Neural cell (in vitro differentiated cells): ENCODE results near the gene NLRC3. TPM values are rescaled to one million over a fixed set of nuclear protein-coding genes. Genes with fewer than 3 reads are reported as not detected.

Experiments used
- H2AFZ ChIP-seq: fragments of 200-600, 300-800 bp; sonication (generic), shearing (Covaris generic); 2 replicates; pipeline ENCODE4 v1.6.0; 2014; ENCODE audit warnings: low read depth, mild to moderate bottlenecking, antibody characterized with exemption, low read length, moderate library complexity
- H3F3A ChIP-seq: fragments of 200-600 bp; shearing (Covaris generic); 2 replicates; pipeline ENCODE4 v1.6.1; 2016; ENCODE audit warnings: mild to moderate bottlenecking, moderate library complexity, mixed read lengths, antibody characterized with exemption, low read length; ENCODE audit not compliant: insufficient read depth, poor library complexity, severe bottlenecking
- H3K27ac ChIP-seq: fragments of 200-600, 300-800 bp; sonication (generic), shearing (Covaris generic); 2 replicates; pipeline ENCODE4 v1.5.1; 2014; ENCODE audit warnings: mild to moderate bottlenecking, low read length, moderate library complexity
- H3K27me3 ChIP-seq: fragments of 300-800, 200-600 bp; sonication (generic), shearing (Covaris generic); 2 replicates; pipeline ENCODE4 v1.6.0; 2014; ENCODE audit warnings: mild to moderate bottlenecking, low read depth, low read length, moderate library complexity; ENCODE audit not compliant: insufficient read depth
- H3K36me3 ChIP-seq: fragments of 300-800, 200-600 bp; sonication (generic), shearing (Covaris generic); 2 replicates; pipeline ENCODE4 v1.5.1; 2014; ENCODE audit warnings: mild to moderate bottlenecking, antibody characterized with exemption, low read length, moderate library complexity; ENCODE audit not compliant: insufficient read depth
- H3K4me2 ChIP-seq: fragments of 300-800, 200-600 bp; sonication (generic), shearing (Covaris generic); 2 replicates; pipeline ENCODE4 v1.6.0; 2014; ENCODE audit warnings: mild to moderate bottlenecking, low read length
- H3K4me3 ChIP-seq: fragments of 300-800, 200-600 bp; sonication (generic), shearing (Covaris generic); 2 replicates; pipeline ENCODE4 v1.5.1; 2014; ENCODE audit warnings: mild to moderate bottlenecking, low read length, moderate library complexity
- H3K79me2 ChIP-seq: fragments of 200-600 bp; shearing (Covaris generic); replicated peaks from 2 replicates; pipeline ENCODE4 v1.6.0; 2014; ENCODE audit warnings: mild to moderate bottlenecking, low read length, moderate library complexity; ENCODE audit not compliant: insufficient read depth
- H3K9ac ChIP-seq: fragments of 300-800, 200-600 bp; sonication (generic), shearing (Covaris generic); 2 replicates; pipeline ENCODE4 v1.6.1; 2016; ENCODE audit warnings: mild to moderate bottlenecking, low read length, mixed read lengths
- H3K9me2 ChIP-seq: fragments of 200-600 bp; shearing (Covaris generic); 2 replicates; pipeline ENCODE4 v1.6.1; 2016; ENCODE audit warnings: mild to moderate bottlenecking, low read length, mixed read lengths; ENCODE audit not compliant: insufficient read depth
- H3K9me3 ChIP-seq: fragments of 200-600, 300-800 bp; sonication (generic), shearing (Covaris generic); 2 replicates; pipeline ENCODE4 v1.6.1; 2016; ENCODE audit warnings: mild to moderate bottlenecking, mixed run types, low read length, moderate library complexity, mixed read lengths
- H4K20me1 ChIP-seq: fragments of 200-600 bp; shearing (Covaris generic); 2 replicates; pipeline ENCODE4 v1.6.1; 2016; ENCODE audit warnings: mild to moderate bottlenecking, mixed run types; ENCODE audit not compliant: insufficient read depth
- CTCF ChIP-seq: fragments of 450-650 bp; IDR thresholded peaks from 2 replicates; pipeline ENCODE4 v1.5.1; 2014; ENCODE audit warnings: antibody characterized with exemption, mild to moderate bottlenecking, moderate library complexity; ENCODE audit not compliant: poor library complexity, severe bottlenecking
- EP300 ChIP-seq: fragments of 450-650 bp; conservative IDR thresholded peaks from 2 replicates; pipeline ENCODE4 v1.6.1; 2014; ENCODE audit warnings: antibody characterized with exemption, mild to moderate bottlenecking, moderate library complexity; ENCODE audit not compliant: poor library complexity, severe bottlenecking
- EZH2 ChIP-seq: fragments of 200-600, 300-800 bp; shearing (Covaris generic), sonication (generic); IDR thresholded peaks from 2 replicates; pipeline ENCODE4 v1.6.1; 2014; ENCODE audit warnings: antibody characterized with exemption, low read length, borderline replicate concordance, mild to moderate bottlenecking; ENCODE audit not compliant: insufficient read depth, poor library complexity, severe bottlenecking
- MXI1 ChIP-seq: fragments of 450-650 bp; conservative IDR thresholded peaks from 2 replicates; pipeline ENCODE4 v1.6.1; 2014; ENCODE audit warnings: antibody characterized with exemption, mild to moderate bottlenecking; ENCODE audit not compliant: poor library complexity, severe bottlenecking
- POLR2AphosphoS5 ChIP-seq: IDR thresholded peaks from 2 replicates; pipeline ENCODE4 v1.6.1; 2012
- RAD21 ChIP-seq: fragments of 450-650 bp; conservative IDR thresholded peaks from 2 replicates; pipeline ENCODE4 v1.6.1; 2014; ENCODE audit warnings: antibody characterized with exemption, mild to moderate bottlenecking, moderate library complexity
- REST ChIP-seq: IDR thresholded peaks from 2 replicates; pipeline ENCODE4 v1.6.1; 2012; ENCODE audit warnings: borderline replicate concordance
- SMC3 ChIP-seq: fragments of 450-650 bp; conservative IDR thresholded peaks from 2 replicates; pipeline ENCODE4 v1.6.1; 2014; ENCODE audit warnings: antibody characterized with exemption, mild to moderate bottlenecking, moderate library complexity; ENCODE audit not compliant: poor library complexity
- TAF1 ChIP-seq: IDR thresholded peaks from 2 replicates; pipeline ENCODE4 v1.6.1; 2012; ENCODE audit warnings: low read depth
- polyA plus RNA-seq: library from polyadenylated mRNA; depleted of rRNA; stranded (reverse); fragments of >200 nt; gene quantifications from 2 replicates; pipeline ENCODE4 v1.2.3, GENCODE V29; 2014

Gene NLRC3
- polyA plus RNA-seq, 1 donor from 2014 or later, result 0.57 TPM

DNA sequence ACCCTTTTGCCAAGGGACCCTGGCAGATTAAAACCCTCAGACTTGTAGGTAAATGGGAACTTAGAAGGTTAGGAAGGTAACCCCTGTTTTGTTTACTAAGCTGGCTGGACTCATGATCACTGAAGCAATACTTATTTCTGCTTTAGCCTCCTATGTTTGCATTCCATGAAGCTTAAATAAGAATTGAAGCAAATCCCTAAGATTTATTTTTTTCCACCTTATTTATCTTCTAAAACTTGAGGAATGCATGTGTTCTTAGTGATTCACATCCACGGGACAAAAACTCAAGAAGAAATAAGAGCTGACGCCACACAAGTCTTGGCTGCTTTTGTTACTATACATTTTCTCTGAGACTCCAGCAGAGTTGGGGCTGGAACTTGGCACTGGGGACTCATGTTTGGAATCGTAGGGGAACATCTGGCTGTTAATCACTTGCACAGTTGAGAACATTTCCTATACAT is 40.9 kb downstream of the NLRC3 start:
- H3K79me2 ChIP-seq, result no peaks in the 10 kb centered on the region

DNA sequence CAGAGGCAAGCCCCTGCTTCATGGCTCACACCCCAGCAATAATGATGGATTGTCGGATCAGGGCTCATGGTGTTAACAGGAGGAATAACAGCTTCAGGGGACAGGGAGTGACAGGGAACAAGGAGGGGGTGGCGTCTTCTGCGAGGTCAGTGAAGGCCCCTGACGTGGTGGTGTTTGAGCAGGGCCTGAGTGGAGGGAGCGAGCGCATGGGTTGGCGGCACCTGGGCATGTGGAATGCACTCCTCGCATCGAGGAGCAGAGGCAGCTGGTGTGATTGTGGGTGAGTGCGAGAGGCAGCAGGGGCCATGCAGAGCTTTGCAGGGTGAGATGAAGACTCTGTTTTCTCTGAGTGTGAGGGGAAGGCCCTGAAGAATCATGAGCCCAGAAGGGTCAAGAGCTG is 43.1 kb downstream of the NLRC3 start:
- H4K20me1 ChIP-seq, result no peaks in the 10 kb centered on the region
- H3K79me2 ChIP-seq, result no peaks in the 10 kb centered on the region
- H3K36me3 ChIP-seq, result no peaks in the 10 kb centered on the region
- no peak overlapping the region for H3K27ac ChIP-seq
- no peak overlapping the region for H3K4me2 ChIP-seq
- H3K9me2 ChIP-seq, result no peaks in the 10 kb centered on the region
- no peaks in the 10 kb centered on the region for H3F3A ChIP-seq
- no peak overlapping the region for H3K9ac ChIP-seq
- H2AFZ ChIP-seq, result no peak overlapping the region
- no peak overlapping the region for H3K4me3 ChIP-seq
- H3K27me3 ChIP-seq, result no peaks in the 10 kb centered on the region
- no peaks in the 10 kb centered on the region for H3K9me3 ChIP-seq
- no peak for TF ChIP-seq REST
- TF ChIP-seq CTCF, result no peak
- no peak for TF ChIP-seq RAD21
- no peak for TF ChIP-seq POLR2AphosphoS5
- no peak for TF ChIP-seq TAF1
- no peak for TF ChIP-seq SMC3
- no peak for TF ChIP-seq MXI1

More for the DNA sequence above, 40.9 kb downstream of the NLRC3 start:
- Histone ChIP-seq H3K9ac (no peak overlapping the region), H2AFZ (no peak overlapping the region), H3K36me3 (no peaks in the 10 kb centered on the region), H4K20me1 (no peaks in the 10 kb centered on the region), H3K4me2 (no peak overlapping the region), H3F3A (no peaks in the 10 kb centered on the region), H3K27ac (no peak overlapping the region), H3K4me3 (no peak overlapping the region), H3K9me3 (no peaks in the 10 kb centered on the region), H3K27me3 (no peaks in the 10 kb centered on the region), H3K9me2 (no peaks in the 10 kb centered on the region)
- TF ChIP-seq EP300, result no peak
- TF ChIP-seq REST, result no peak
- no peak for TF ChIP-seq TAF1
- TF ChIP-seq SMC3, result no peak
- no peak for TF ChIP-seq CTCF
- no peak for TF ChIP-seq MXI1
- TF ChIP-seq POLR2AphosphoS5, result no peak
- TF ChIP-seq RAD21, result no peak
- TF ChIP-seq EZH2, result no peak
